Endothelial cell of umbilical vein (primary cell): ENCODE data around the gene OR52K2. TPM values are rescaled to one million over a fixed set of nuclear protein-coding genes. Genes with fewer than 3 reads are reported as not detected.

Source experiments
- BruUV-seq: library from RNA; stranded (reverse); fragments of 400-500 nt; replicated peaks from 2 replicates; lab custom pipeline; 2021; lab: Mats Ljungman, UMichigan
- CTCF ChIA-PET: fragments of 300-600, 350-600 bp; sonication (Branson Sonifier 250); formaldehyde crosslinking; loops from one replicate; lab custom pipeline; 2021; ENCODE audit warnings: antibody characterized with exemption, inconsistent platforms; lab: Charles Lee
- POLR2A ChIA-PET: fragments of 300-600, 350-600 bp; sonication (Branson Sonifier 250); formaldehyde crosslinking; loops from one replicate; lab custom pipeline; 2021; ENCODE audit warnings: antibody characterized with exemption, inconsistent platforms; lab: Charles Lee
- DNase-seq: peaks from one replicate; pipeline ENCODE4 v3.0.0-alpha.2; 2011; ENCODE audit warnings: low read depth, low spot score
- FAIRE-seq: peaks from 2 replicates; lab custom pipeline; 2011; peaks lifted over from hg19 to GRCh38; lab: Jason Lieb, UNC
- H2AFZ ChIP-seq: 2 replicates; pipeline ENCODE4 v1.6.0; 2012; ENCODE audit warnings: low read depth, low read length, control low read depth, inconsistent platforms
- H3K27ac ChIP-seq: 2 replicates; pipeline ENCODE4 v1.5.1; 2011; ENCODE audit warnings: low read depth, mild to moderate bottlenecking, control low read depth, low read length, moderate library complexity; ENCODE audit not compliant: insufficient read depth
- H3K27me3 ChIP-seq, 2 experiments: 2 replicates each; pipeline versions ENCODE4 v1.6.0 to v1.6.1; 2011; ENCODE audit warnings: low read length in 2 of 2, mixed read lengths in 1 of 2; ENCODE audit not compliant: control insufficient read depth in 2 of 2, insufficient read depth in 2 of 2
- H3K36me3 ChIP-seq, 2 experiments: 2 replicates in 1 of 2; 3 replicates in 1 of 2; pipeline ENCODE4 v1.5.1; 2011; ENCODE audit warnings: low read length in 2 of 2, mild to moderate bottlenecking in 1 of 2, moderate library complexity in 1 of 2; ENCODE audit not compliant: control insufficient read depth in 2 of 2, insufficient read depth in 2 of 2; ENCODE audit errors: extremely low read depth in 1 of 2
- H3K4me1 ChIP-seq: 3 replicates; pipeline ENCODE4 v1.5.1; 2011; ENCODE audit warnings: mild to moderate bottlenecking, low read length; ENCODE audit not compliant: control insufficient read depth, insufficient read depth; ENCODE audit errors: extremely low read depth
- H3K4me2 ChIP-seq: 2 replicates; pipeline ENCODE4 v1.6.1; 2011; ENCODE audit warnings: low read length, control low read depth, mixed read lengths; ENCODE audit not compliant: insufficient read depth
- H3K4me3 ChIP-seq, 3 experiments: fragments of 200-600 bp in 1 of 3; sonication (generic), shearing (Covaris generic) in 1 of 3; replicated peaks in 1 of 3; 2 replicates each; pipeline ENCODE4 v1.5.1; 2011 to 2016; ENCODE audit warnings: control low read depth in 3 of 3, low read length in 3 of 3, mild to moderate bottlenecking in 2 of 3, inconsistent platforms in 1 of 3, low read depth in 1 of 3, moderate library complexity in 1 of 3; ENCODE audit not compliant: insufficient read depth in 1 of 3
- H3K79me2 ChIP-seq: 2 replicates; pipeline ENCODE4 v1.6.0; 2012; ENCODE audit warnings: low read length, inconsistent platforms; ENCODE audit not compliant: control insufficient read depth, insufficient read depth
- H3K9ac ChIP-seq: replicated peaks from 2 replicates; pipeline ENCODE3; 2011; ENCODE audit warnings: low read length, control low read depth; ENCODE audit not compliant: insufficient read depth; ENCODE audit errors: extremely low read depth
- H3K9me1 ChIP-seq: replicated peaks from 3 replicates; pipeline ENCODE4 v1.6.0; 2011; ENCODE audit warnings: mild to moderate bottlenecking, low read length; ENCODE audit not compliant: control insufficient read depth, insufficient read depth; ENCODE audit errors: extremely low read depth
- H3K9me3 ChIP-seq: replicated peaks from 2 replicates; pipeline ENCODE4 v1.5.1; 2012; ENCODE audit warnings: low read length, inconsistent platforms; ENCODE audit not compliant: control insufficient read depth, insufficient read depth
- H4K20me1 ChIP-seq: replicated peaks from 2 replicates; pipeline ENCODE3; 2011; ENCODE audit warnings: mild to moderate bottlenecking, low read length; ENCODE audit not compliant: control insufficient read depth, insufficient read depth; ENCODE audit errors: extremely low read depth
- CTCF ChIP-seq, 2 donors: IDR thresholded peaks; 1 replicate in 1 of 2; 2 replicates in 1 of 2; pipeline ENCODE4 v1.5.1; 2011; ENCODE audit warnings: low read length in 2 of 2, mild to moderate bottlenecking in 2 of 2, moderate library complexity in 2 of 2, control low read depth in 1 of 2, inconsistent platforms in 1 of 2, low read depth in 1 of 2; ENCODE audit not compliant: insufficient read depth in 1 of 2; ENCODE audit errors: extremely low read depth in 1 of 2
- EZH2 ChIP-seq: IDR thresholded peaks from 2 replicates; pipeline ENCODE4 v1.6.1; 2012; ENCODE audit warnings: borderline replicate concordance, low read depth, mild to moderate bottlenecking, moderate library complexity, low read length, inconsistent platforms; ENCODE audit not compliant: severe bottlenecking
- FOS ChIP-seq: IDR thresholded peaks from 2 replicates; pipeline ENCODE4 v1.6.1; 2011; ENCODE audit warnings: mild to moderate bottlenecking, low read length, moderate library complexity, borderline replicate concordance; ENCODE audit not compliant: insufficient read depth
- GATA2 ChIP-seq: IDR thresholded peaks from 2 replicates; pipeline ENCODE4 v1.7.0; 2011; ENCODE audit warnings: low read depth, mild to moderate bottlenecking, moderate library complexity, mixed read lengths, low read length; ENCODE audit not compliant: insufficient read length, insufficient read depth
- JUN ChIP-seq: IDR thresholded peaks from 2 replicates; pipeline ENCODE4 v1.6.1; 2011; ENCODE audit warnings: borderline replicate concordance, low read depth; ENCODE audit not compliant: insufficient read length, insufficient read depth
- MAX ChIP-seq: IDR thresholded peaks from 2 replicates; pipeline ENCODE4 v1.6.1; 2011; ENCODE audit not compliant: insufficient read depth, insufficient read length
- MYC ChIP-seq: IDR thresholded peaks from one replicate; pipeline ENCODE4 v1.6.1; 2011; ENCODE audit warnings: mild to moderate bottlenecking, low read depth, low read length
- POLR2A ChIP-seq: IDR thresholded peaks from 2 replicates; pipeline ENCODE4 v1.6.1; 2012; ENCODE audit warnings: low read depth, mild to moderate bottlenecking, control low read depth, low read length
- POLR2AphosphoS5 ChIP-seq: IDR thresholded peaks from 2 replicates; pipeline ENCODE4 v1.6.1; 2012; ENCODE audit warnings: low read depth, mild to moderate bottlenecking, control low read depth, low read length, moderate library complexity; ENCODE audit not compliant: insufficient read depth
- dilution Hi-C: fragments of 300-500 bp; cut with MboI; formaldehyde crosslinking; loops from one replicate; pipeline ENCODE4 v1.15.0; 2019; ENCODE audit warnings: low sequenced_read_pairs; ENCODE audit not compliant: extremely low pct_ligation_motif_present
- intact Hi-C: fragments of 100-400 bp; cut with micrococcal nuclease; formaldehyde crosslinking; loops from one replicate; pipeline ENCODE4 v1.10.0; 2022
- polyA plus RNA-seq, 4 experiments: library from polyadenylated mRNA; depleted of rRNA in 3 of 4; stranded (reverse) in 3 of 4; unstranded in 1 of 4; fragments of >200 nt; gene quantifications; 2 replicates each; pipeline versions ENCODE4 v1.2.1 to v1.2.3, GENCODE V29; 2011 to 2012; ENCODE audit warnings: missing spikeins in 1 of 4
- total RNA-seq: library from RNA; stranded (reverse); gene quantifications from 2 replicates; pipeline ENCODE4 v1.2.3, GENCODE V29; 2021

Gene OR52K2
- total and polyA plus RNA-seq, 2 donors (not counting 3 experiments of a cell fraction or from before 2014, with no cell fraction given): not detected

- Histone ChIP-seq H3K79me2 (no peaks in the 10 kb centered on the region), H3K9ac (no peak overlapping the region), H3K4me3 (no peak overlapping the region), H2AFZ (no peak overlapping the region), H3K9me3 (no peaks in the 10 kb centered on the region), H4K20me1 (no peaks in the 10 kb centered on the region), H3K9me1 (no peaks in the 10 kb centered on the region), H3K4me1 (no peaks in the 10 kb centered on the region), H3K4me2 (no peak overlapping the region), H3K27me3 (no peaks in the 10 kb centered on the region), H3K27ac (no peak overlapping the region), H3K36me3 (no peaks in the 10 kb centered on the region)
- dilution Hi-C loops (no loop called here), intact Hi-C loops (no loop called here)
- no TSS peak for BruUV-seq
- DNase-seq (no peak), FAIRE-seq (no peak)
- ChIA-PET POLR2A (no interaction called here), CTCF (no interaction called here)
- no peak for TF ChIP-seq FOS
- no peak for TF ChIP-seq MAX
- no peak for TF ChIP-seq GATA2
- no peak for TF ChIP-seq POLR2A
- TF ChIP-seq MYC: no peak
- TF ChIP-seq CTCF (IDR thresholded peaks at IDR 0.05; ENCODE audit: extremely low read depth in 1 of 2, insufficient read depth in 1 of 2, low read depth in 1 of 2, low read length in 2 of 2): no peak
- no peak for TF ChIP-seq JUN
Measured at GRCh38 chr11:4459500-4459899, 10.4 kb downstream of the OR52K2 start.

- H4K20me1 ChIP-seq: no peaks in the 10 kb centered on the region
- no peaks in the 10 kb centered on the region for H3K36me3 ChIP-seq
- H3K4me1 ChIP-seq: no peaks in the 10 kb centered on the region
- H3K27ac ChIP-seq: no peak overlapping the region
- CTCF ChIA-PET: no interaction called here
- H3K4me3 ChIP-seq: no peak overlapping the region
- BruUV-seq: no TSS peak
- no peak overlapping the region for H3K4me2 ChIP-seq
- H3K9ac ChIP-seq: no peak overlapping the region
- no peaks in the 10 kb centered on the region for H3K79me2 ChIP-seq
- dilution Hi-C loops (no loop called here), intact Hi-C loops (no loop called here)
- POLR2A ChIA-PET: no interaction called here
- DNase-seq (no peak), FAIRE-seq (no peak)
- no peaks in the 10 kb centered on the region for H3K9me1 ChIP-seq
- H3K27me3 ChIP-seq: no peaks in the 10 kb centered on the region
- H3K9me3 ChIP-seq: no peaks in the 10 kb centered on the region
- H2AFZ ChIP-seq: no peak overlapping the region
- no peak for TF ChIP-seq JUN
- TF ChIP-seq MAX: no peak
- TF ChIP-seq POLR2AphosphoS5: no peak
- no peak for TF ChIP-seq POLR2A
- no peak for TF ChIP-seq FOS
- no peak for TF ChIP-seq EZH2
- no peak for TF ChIP-seq MYC
- TF ChIP-seq CTCF (IDR thresholded peaks at IDR 0.05; ENCODE audit: extremely low read depth in 1 of 2, insufficient read depth in 1 of 2, low read depth in 1 of 2, low read length in 2 of 2): no peak
- no peak for TF ChIP-seq GATA2
Measured at GRCh38 chr11:4460151-4460550, 11.1 kb downstream of the OR52K2 start.
